CD8-positive, alpha-beta memory T cell (primary cell): Measurements from ENCODE around the gene PPARA. TPM values are rescaled to one million over a fixed set of nuclear protein-coding genes. Genes with fewer than 3 reads are reported as not detected.

Source experiments
- CTCF ChIA-PET: fragments of 350-600 bp; sonication (Branson Sonifier 250); formaldehyde crosslinking; loops from one replicate; lab custom pipeline; 2021; ENCODE audit warnings: antibody characterized with exemption; lab: Charles Lee
- POLR2A ChIA-PET: fragments of 350-600 bp; sonication (Branson Sonifier 250); formaldehyde crosslinking; loops from one replicate; lab custom pipeline; 2021; ENCODE audit warnings: antibody characterized with exemption; lab: Charles Lee
- DNase-seq, 5 donors: peaks; one replicate each; pipeline versions ENCODE4 v3.0.0 to v3.0.0-alpha.2; 2020 to 2022; ENCODE audit warnings: mixed read lengths in 1 of 5
- H3K27ac ChIP-seq: one replicate; pipeline ENCODE4 v1.7.0; 2013; ENCODE audit warnings: low read depth, mild to moderate bottlenecking, low read length, moderate library complexity
- H3K27me3 ChIP-seq: 2 replicates; pipeline ENCODE4 v1.7.0; 2013; ENCODE audit warnings: low read length, mild to moderate bottlenecking; ENCODE audit not compliant: insufficient read depth, poor library complexity, severe bottlenecking
- H3K36me3 ChIP-seq: 2 replicates; pipeline ENCODE4 v1.7.0; 2013; ENCODE audit warnings: mild to moderate bottlenecking, low read length, moderate library complexity; ENCODE audit not compliant: insufficient read depth
- H3K4me1 ChIP-seq: 2 replicates; pipeline ENCODE4 v1.7.0; 2013; ENCODE audit warnings: mild to moderate bottlenecking, low read length, moderate library complexity; ENCODE audit not compliant: insufficient read depth
- H3K4me3 ChIP-seq: 2 replicates; pipeline ENCODE4 v1.7.0; 2013; ENCODE audit warnings: mild to moderate bottlenecking, low read length
- H3K9me3 ChIP-seq: 2 replicates; pipeline ENCODE4 v1.7.0; 2013; ENCODE audit warnings: mild to moderate bottlenecking, low read length
- H3K27ac Mint-ChIP-seq, 8 donors: one replicate each; pipeline ENCODE4 v1.8.0; 2020 to 2021; ENCODE audit warnings: mixed read lengths in 8 of 8, mild to moderate bottlenecking in 6 of 8, inconsistent platforms in 3 of 8, moderate library complexity in 3 of 8
- H3K27me3 Mint-ChIP-seq, 2 donors: one replicate each; pipeline ENCODE4 v1.8.0; 2020 to 2021; ENCODE audit warnings: mixed read lengths in 2 of 2, mild to moderate bottlenecking in 1 of 2, moderate library complexity in 1 of 2
- H3K36me3 Mint-ChIP-seq, 3 donors: one replicate each; pipeline ENCODE4 v1.8.0; 2020 to 2021; ENCODE audit warnings: mixed read lengths in 3 of 3, inconsistent platforms in 1 of 3, mild to moderate bottlenecking in 1 of 3
- H3K4me1 Mint-ChIP-seq, 3 donors: one replicate each; pipeline ENCODE4 v1.8.0; 2020 to 2021; ENCODE audit warnings: mixed read lengths in 3 of 3, inconsistent platforms in 1 of 3, mild to moderate bottlenecking in 1 of 3
- H3K4me3 Mint-ChIP-seq, 7 donors: one replicate each; pipeline ENCODE4 v1.8.0; 2020 to 2021; ENCODE audit warnings: mixed read lengths in 7 of 7, mild to moderate bottlenecking in 6 of 7, moderate library complexity in 4 of 7, inconsistent platforms in 2 of 7
- H3K9me3 Mint-ChIP-seq, 5 donors: one replicate each; pipeline ENCODE4 v1.8.0; 2020 to 2022; ENCODE audit warnings: mixed read lengths in 5 of 5, mild to moderate bottlenecking in 3 of 5, moderate library complexity in 2 of 5, inconsistent platforms in 1 of 5
- polyA plus RNA-seq: library from polyadenylated mRNA; unstranded; fragments of 300-500 nt; fragmentation: Illumina TruSeq; gene quantifications from one replicate; pipeline ENCODE4 v1.2.3, GENCODE V29; 2021
- total RNA-seq, 2 experiments: library from RNA; stranded (reverse); gene quantifications; one replicate each; pipeline ENCODE4 v1.2.3, GENCODE V29; 2021

Gene PPARA
- total and polyA plus RNA-seq, 3 experiments from 2014 or later = 10.1 to 12.9 (median 11.2) TPM

GRCh38 chr22:46289244-46289891 lies 139.0 kb downstream of the PPARA start:
- ChIA-PET CTCF (no interaction called here), POLR2A (interaction anchor here (1.2 kb wide), 1 partner anchor 253 kb away, joined by 3 read pairs; no protein-coding TSS in a partner anchor)
- peak overlapping the region in 7 of 8 donors; percentile 50 to 98 (median 86) for H3K27ac Mint-ChIP-seq
- peaks cover 22 to 38% (median 27%) of the 10 kb centered on the region in 3 donors for H3K4me1 Mint-ChIP-seq
- no peaks in the 10 kb centered on the region for H3K36me3 ChIP-seq
- peaks cover 0 to 3% (median 2%) of the 10 kb centered on the region in 5 donors for H3K9me3 Mint-ChIP-seq
- H3K27me3 Mint-ChIP-seq = no peaks in the 10 kb centered on the region
- H3K4me3 Mint-ChIP-seq = peak overlapping the region in 3 of 7 donors; percentile 48 to 73 (median 72)
- H3K4me3 ChIP-seq = no peak overlapping the region
- no peaks in the 10 kb centered on the region for H3K9me3 ChIP-seq
- peaks cover 4 to 26% (median 10%) of the 10 kb centered on the region in 3 donors for H3K36me3 Mint-ChIP-seq
- no peaks in the 10 kb centered on the region for H3K27me3 ChIP-seq
- peaks cover 22% of the 10 kb centered on the region for H3K4me1 ChIP-seq
- peak in 1 of 5 donors; percentile 52 for DNase-seq
- peak overlapping the region; percentile 54 for H3K27ac ChIP-seq

- POLR2A ChIA-PET = no interaction called here
- peaks cover 2 to 19% (median 9%) of the 10 kb centered on the region in 3 donors for H3K36me3 Mint-ChIP-seq
Observed at GRCh38 chr22:46290121-46290842, 140.0 kb downstream of the PPARA start.

GRCh38 chr22:46290843-46291785 lies 140.8 kb downstream of the PPARA start:
- Mint-ChIP-seq H3K27me3 (no peaks in the 10 kb centered on the region), H3K4me1 (peaks cover 32 to 51% (median 35%) of the 10 kb centered on the region in 3 donors), H3K27ac (peak overlapping the region in 4 of 8 donors; percentile 84 to 98 (median 92)), H3K9me3 (peaks cover 0 to 3% (median 2%) of the 10 kb centered on the region in 5 donors), H3K36me3 (peaks cover 2 to 13% (median 7%) of the 10 kb centered on the region in 3 donors), H3K4me3 (peak overlapping the region in 3 of 7 donors; percentile 48 to 86 (median 73))
- no peak overlapping the region for H3K27ac ChIP-seq
- no peak overlapping the region for H3K4me3 ChIP-seq
- H3K9me3 ChIP-seq = no peaks in the 10 kb centered on the region
- POLR2A ChIA-PET = no interaction called here
- CTCF ChIA-PET = no interaction called here
- no peaks in the 10 kb centered on the region for H3K36me3 ChIP-seq
- no peaks in the 10 kb centered on the region for H3K27me3 ChIP-seq
- DNase-seq = no peak
- H3K4me1 ChIP-seq = peaks cover 30% of the 10 kb centered on the region

More at GRCh38 chr22:46290121-46290842, 140.0 kb downstream of the PPARA start:
- Mint-ChIP-seq H3K27me3 (no peaks in the 10 kb centered on the region), H3K4me1 (peaks cover 27 to 42% (median 30%) of the 10 kb centered on the region in 3 donors), H3K4me3 (peak overlapping the region in 5 of 7 donors; percentile 46 to 86 (median 73)), H3K9me3 (peaks cover 0 to 3% (median 2%) of the 10 kb centered on the region in 5 donors), H3K27ac (peak overlapping the region; percentile 23 to 98 (median 86))
- H3K4me3 ChIP-seq = no peak overlapping the region
- no peaks in the 10 kb centered on the region for H3K36me3 ChIP-seq
- CTCF ChIA-PET = no interaction called here
- H3K4me1 ChIP-seq = peaks cover 22% of the 10 kb centered on the region
- H3K27ac ChIP-seq = peak overlapping the region; percentile 31
- DNase-seq = no peak
- no peaks in the 10 kb centered on the region for H3K9me3 ChIP-seq
- no peaks in the 10 kb centered on the region for H3K27me3 ChIP-seq

GRCh38 chr22:46292173-46292572 lies 141.8 kb downstream of the PPARA start:
- Histone ChIP-seq H3K27me3 (no peaks in the 10 kb centered on the region), H3K36me3 (no peaks in the 10 kb centered on the region), H3K27ac (no peak overlapping the region), H3K9me3 (no peaks in the 10 kb centered on the region), H3K4me3 (no peak overlapping the region), H3K4me1 (peaks cover 36% of the 10 kb centered on the region)
- no peaks in the 10 kb centered on the region for H3K27me3 Mint-ChIP-seq
- no peak for DNase-seq
- CTCF ChIA-PET = no interaction called here
- peaks cover 2 to 14% (median 7%) of the 10 kb centered on the region in 3 donors for H3K36me3 Mint-ChIP-seq
- POLR2A ChIA-PET = no interaction called here
- peak overlapping the region in 1 of 7 donors; percentile 81 for H3K4me3 Mint-ChIP-seq
- peaks cover 38 to 55% (median 40%) of the 10 kb centered on the region in 3 donors for H3K4me1 Mint-ChIP-seq
- peaks cover 0 to 3% (median 2%) of the 10 kb centered on the region in 5 donors for H3K9me3 Mint-ChIP-seq
- peak overlapping the region in 4 of 8 donors; percentile 14 to 92 (median 50) for H3K27ac Mint-ChIP-seq

- peak overlapping the region in 1 of 7 donors; percentile 81 for H3K4me3 Mint-ChIP-seq
- peaks cover 0 to 2% of the 10 kb centered on the region in 2 donors for H3K27me3 Mint-ChIP-seq
- peak overlapping the region in 1 of 8 donors; percentile 54 for H3K27ac Mint-ChIP-seq
- H3K36me3 ChIP-seq = no peaks in the 10 kb centered on the region
- no peak overlapping the region for H3K4me3 ChIP-seq
- H3K4me1 ChIP-seq = peaks cover 35% of the 10 kb centered on the region
- no peaks in the 10 kb centered on the region for H3K27me3 ChIP-seq
- ChIA-PET POLR2A (no interaction called here), CTCF (no interaction called here)
- peaks cover 38 to 55% (median 40%) of the 10 kb centered on the region in 3 donors for H3K4me1 Mint-ChIP-seq
- no peak for DNase-seq
- no peaks in the 10 kb centered on the region for H3K9me3 ChIP-seq
- peaks cover 0 to 3% (median 2%) of the 10 kb centered on the region in 5 donors for H3K9me3 Mint-ChIP-seq
- H3K36me3 Mint-ChIP-seq = peaks cover 2 to 12% (median 7%) of the 10 kb centered on the region in 3 donors
- no peak overlapping the region for H3K27ac ChIP-seq
Observed at GRCh38 chr22:46292732-46293131, 142.4 kb downstream of the PPARA start.

Other genes with a start within 250 kb of the PPARA start
- not detected for gene WNT7B, start 173.4 kb upstream of the PPARA start, total RNA-seq
- gene WNT7B, start 173.4 kb upstream of the PPARA start, polyA plus RNA-seq = not detected
- 10 to 100 TPM in 1 of 2 experiments, 1 to 10 TPM in 1; 8.6 to 10.0 TPM for gene CDPF1, start 99.8 kb downstream of the PPARA start, total RNA-seq
- gene CDPF1, start 99.8 kb downstream of the PPARA start, polyA plus RNA-seq = 18.8 TPM
- gene PKDREJ, start 112.8 kb downstream of the PPARA start, total RNA-seq = not detected
- 0.03 TPM for gene PKDREJ, start 112.8 kb downstream of the PPARA start, polyA plus RNA-seq
- gene TTC38, start 117.5 kb downstream of the PPARA start, total RNA-seq = 10 to 100 TPM; 17.4 to 20.0 TPM
- gene TTC38, start 117.5 kb downstream of the PPARA start, polyA plus RNA-seq = 15.6 TPM
- 10 to 100 TPM; 27.4 to 30.9 TPM for gene GTSE1, start 146.3 kb downstream of the PPARA start, total RNA-seq
- gene GTSE1, start 146.3 kb downstream of the PPARA start, polyA plus RNA-seq = 0.10 TPM
- 10 to 100 TPM; 68.9 to 69.5 TPM for gene TRMU, start 185.2 kb downstream of the PPARA start, total RNA-seq
- gene TRMU, start 185.2 kb downstream of the PPARA start, polyA plus RNA-seq = 13.3 TPM